Right ventricle myocardium inferior (tissue), 1 donor: ENCODE data around the gene ADAM19. TPM values are rescaled to one million over a fixed set of nuclear protein-coding genes. Genes with fewer than 3 reads are reported as not detected.

ENCODE experiments used
- ATAC-seq: fragments of 200-7000 bp; cut with Tn5 transposase; one replicate; pipeline ENCODE4 v1.9.1; 2020; ENCODE audit warnings: mild to moderate bottlenecking, moderate library complexity
- DNase-seq: peaks from one replicate; pipeline ENCODE4 v3.0.0; 2021; ENCODE audit errors: missing footprints
- intact Hi-C: fragments of 100-400 bp; cut with DNase I; formaldehyde crosslinking; loops from one replicate; pipeline ENCODE4 v1.11.0; 2022
- total RNA-seq: library from RNA; stranded (reverse); fragmentation: NEBNext Ultra II Directional; extraction: Animal tissue kit (Norgen Biotek cat#: 25700); gene quantifications from one replicate; pipeline ENCODE4 v1.2.1, GENCODE V29; 2021
- donor health status: DM: no; HTN: yes; CAD: no; lungs with severe emphysema.

ADAM19 gene
- total RNA-seq, 1 donor from 2014 or later = 11.3 TPM

- intact Hi-C loops = no loop called here
- DNase-seq = no peak
- no peak for ATAC-seq
Observed at GRCh38 chr5:157568720-157569119, 6.9 kb downstream of the ADAM19 start.

- DNase-seq = no peak
Observed at GRCh38 chr5:157568222-157568621, 7.4 kb downstream of the ADAM19 start.

GRCh38 chr5:157566902-157567489, 8.6 kb downstream of the ADAM19 start:
- DNase-seq (no peak), ATAC-seq (no peak)
- intact Hi-C loops = no loop called here

More at GRCh38 chr5:157568222-157568621, 7.4 kb downstream of the ADAM19 start:
- ATAC-seq = no peak
- intact Hi-C loops = no loop called here

- no peak for DNase-seq
- intact Hi-C loops = no loop called here
- peak; percentile 25 for ATAC-seq
Observed at GRCh38 chr5:157563929-157564716, 11.5 kb downstream of the ADAM19 start.

GRCh38 chr5:157563373-157563928, 12.1 kb downstream of the ADAM19 start:
- DNase-seq (no peak), ATAC-seq (peak; percentile 60)
- intact Hi-C loops = no loop called here

GRCh38 chr5:157562111-157562581, 13.4 kb downstream of the ADAM19 start:
- intact Hi-C loops = loop anchor here (1.0 kb wide), 1 partner anchor 51 kb away; no protein-coding TSS in a partner anchor
- DNase-seq (peak; percentile 79), ATAC-seq (peak; percentile 84)

- peak; percentile 11 for ATAC-seq
- no peak for DNase-seq
- intact Hi-C loops = no loop called here
Observed at GRCh38 chr5:157561110-157561509, 14.5 kb downstream of the ADAM19 start.

- DNase-seq = no peak
- ATAC-seq = no peak
- intact Hi-C loops = no loop called here
Observed at GRCh38 chr5:157559301-157559700, 16.3 kb downstream of the ADAM19 start.

- ATAC-seq = no peak
- intact Hi-C loops = no loop called here
- no peak for DNase-seq
Observed at GRCh38 chr5:157558681-157559080, 16.9 kb downstream of the ADAM19 start.

- ATAC-seq = no peak
- intact Hi-C loops = no loop called here
- no peak for DNase-seq
Observed at GRCh38 chr5:157558041-157558595, 17.5 kb downstream of the ADAM19 start.

- DNase-seq = no peak
- intact Hi-C loops = no loop called here
- ATAC-seq = no peak
Observed at GRCh38 chr5:157556615-157557418, 18.8 kb downstream of the ADAM19 start.

GRCh38 chr5:157555037-157555640, 20.4 kb downstream of the ADAM19 start:
- intact Hi-C loops = no loop called here
- ATAC-seq = peak; percentile 43
- DNase-seq = peak; percentile 15

- intact Hi-C loops = no loop called here
- DNase-seq = peak; percentile 3
- peak; percentile 35 for ATAC-seq
Observed at GRCh38 chr5:157554179-157555036, 21.2 kb downstream of the ADAM19 start.

GRCh38 chr5:157552650-157553049, 22.9 kb downstream of the ADAM19 start:
- ATAC-seq = no peak
- no peak for DNase-seq
- intact Hi-C loops = no loop called here

- intact Hi-C loops = no loop called here
- no peak for DNase-seq
- ATAC-seq = no peak
Observed at GRCh38 chr5:157550663-157551062, 24.9 kb downstream of the ADAM19 start.

- DNase-seq = no peak
- intact Hi-C loops = no loop called here
- ATAC-seq = no peak
Observed at GRCh38 chr5:157549954-157550549, 25.5 kb downstream of the ADAM19 start.

- ATAC-seq (no peak), DNase-seq (no peak)
- intact Hi-C loops = no loop called here
Observed at GRCh38 chr5:157549283-157549629, 26.3 kb downstream of the ADAM19 start.
